Activated CD4-positive, alpha-beta T cell treated with anti-CD3 and anti-CD28 coated beads, Interleukin-2, amount 50 U/mL, for 48 hours (primary cell): ENCODE results near the gene NR2C2AP.
"Not testable (repeated sequence)": the region's sequence is repeated elsewhere in the genome, so short reads cannot be mapped to it uniquely, and the experiment has no call there.

ENCODE experiments used
- DNase-seq, 2 experiments: peaks; one replicate each; pipeline ENCODE4 v3.0.0-alpha.2; 2020

The NR2C2AP gene

GRCh38 chr19:19179548-19180441 is 23.4 kb downstream of the NR2C2AP start:
- DNase-seq: no peak

- DNase-seq: no peak
Observed at GRCh38 chr19:19176950-19177349, 26.3 kb downstream of the NR2C2AP start.

GRCh38 chr19:19173243-19173642 is 30.0 kb downstream of the NR2C2AP start:
- not testable (repeated sequence) for DNase-seq

- DNase-seq: no peak
Observed at GRCh38 chr19:19171821-19172532, 31.2 kb downstream of the NR2C2AP start.

- no peak for DNase-seq
Observed at GRCh38 chr19:19170873-19171672, 32.1 kb downstream of the NR2C2AP start.

- DNase-seq: peak; percentile 76 to 82
Observed at GRCh38 chr19:19170053-19170872, 33.0 kb downstream of the NR2C2AP start, which contains the start of gene MEF2B. MEF2B (minus strand) TSS chr19:19170263; CDS start chr19:19150735, 19,528 bp downstream.

- no peak for DNase-seq
Observed at GRCh38 chr19:19169236-19170052, 33.8 kb downstream of the NR2C2AP start.

GRCh38 chr19:19167612-19168011 is 35.6 kb downstream of the NR2C2AP start:
- DNase-seq: no peak

GRCh38 chr19:19165396-19165795 is 37.8 kb downstream of the NR2C2AP start:
- DNase-seq: no peak

GRCh38 chr19:19162495-19162894 is 40.7 kb downstream of the NR2C2AP start:
- no peak for DNase-seq

- DNase-seq: no peak
Observed at GRCh38 chr19:19160461-19161035, 42.7 kb downstream of the NR2C2AP start.

- DNase-seq: no peak
Observed at GRCh38 chr19:19159534-19159933, 43.7 kb downstream of the NR2C2AP start.

- no peak for DNase-seq
Observed at GRCh38 chr19:19157808-19158207, 45.4 kb downstream of the NR2C2AP start.

GRCh38 chr19:19155495-19156219 is 47.6 kb downstream of the NR2C2AP start:
- no peak for DNase-seq

- no peak for DNase-seq
Observed at GRCh38 chr19:19154768-19155494, 48.3 kb downstream of the NR2C2AP start.

- DNase-seq: no peak
Observed at GRCh38 chr19:19152668-19153384, 50.4 kb downstream of the NR2C2AP start.

GRCh38 chr19:19151418-19151817 is 51.8 kb downstream of the NR2C2AP start:
- DNase-seq: no peak
